Sigmoid colon (tissue), 7 donors: Measurements from ENCODE around the gene CYGB. TPM values are rescaled to one million over a fixed set of nuclear protein-coding genes. Genes with fewer than 3 reads are reported as not detected.
A peak's percentile ranks its signal among the peaks of the same experiment; 100 is the strongest.
"Not testable (repeated sequence)": the region's sequence is repeated elsewhere in the genome, so short reads cannot be mapped to it uniquely, and the experiment has no call there.

Source experiments
- DNase-seq: peaks from one replicate; pipeline ENCODE4 v3.0.0-alpha.2; 2019
- H3K27ac ChIP-seq, 4 donors: fragments of 200-600 bp; sonication (generic); one replicate each; pipeline ENCODE4 v1.5.1; 2016 to 2019; ENCODE audit warnings: mild to moderate bottlenecking in 1 of 4
- H3K27me3 ChIP-seq, 3 donors: fragments of 200-600 bp; sonication (generic); one replicate each; pipeline ENCODE4 v1.5.1; 2019; ENCODE audit warnings: mild to moderate bottlenecking in 1 of 3
- H3K36me3 ChIP-seq, 4 donors: fragments of 200-600 bp; sonication (generic); one replicate each; pipeline ENCODE4 v1.5.1; 2016 to 2019
- H3K4me1 ChIP-seq, 4 donors: fragments of 200-600 bp; sonication (generic); one replicate each; pipeline ENCODE4 v1.5.1; 2017 to 2019
- H3K4me3 ChIP-seq, 4 donors: fragments of 200-600 bp; sonication (generic); one replicate each; pipeline ENCODE4 v1.5.1; 2017 to 2019; ENCODE audit warnings: mild to moderate bottlenecking in 2 of 4, moderate library complexity in 1 of 4
- H3K9me3 ChIP-seq, 4 donors: fragments of 200-600 bp in 3 of 4; sonication (generic) in 3 of 4; one replicate each; pipeline versions ENCODE4 v1.5.1 to v1.6.1; 2013 to 2019
- EP300 ChIP-seq, 4 donors: sonication (generic); formaldehyde crosslinking; IDR thresholded peaks; one replicate each; pipeline ENCODE4 v1.6.1; 2017; ENCODE audit warnings: antibody characterized with exemption in 4 of 4
- POLR2A ChIP-seq, 2 donors: fragments of 450-650 bp; IDR thresholded peaks; one replicate each; pipeline ENCODE4 v1.6.1; 2016; ENCODE audit warnings: antibody characterized with exemption in 2 of 2, mild to moderate bottlenecking in 2 of 2, moderate library complexity in 2 of 2
- POLR2AphosphoS5 ChIP-seq, 4 donors: sonication (generic); formaldehyde crosslinking; IDR thresholded peaks; one replicate each; pipeline ENCODE4 v1.6.1; 2017; ENCODE audit warnings: antibody characterized with exemption in 4 of 4
- WGBS, 2 donors: extraction: QIAGEN DNeasy Blood & Tissue Kit; methylation state at CpG; one replicate each; pipeline ENCODE4 v1.1.7; 2013; 5-methylcytosine and 5-hydroxymethylcytosine counted together
- intact Hi-C: fragments of 100-400 bp; cut with DNase I; formaldehyde crosslinking; loops from one replicate; pipeline ENCODE4 v1.15.1; 2023
- polyA plus RNA-seq, 3 donors: library from polyadenylated mRNA; stranded (reverse); fragments of 200-250 nt; gene quantifications; one replicate each; pipeline ENCODE4 v1.2.3, GENCODE V29; 2013
- total RNA-seq, 4 donors: library from RNA; depleted of rRNA; stranded (reverse); fragments of >200 nt; gene quantifications; one replicate each; pipeline ENCODE4 v1.1.0, GENCODE V29; 2016
- TF ChIP-seq, protein P1 (sequence below), 4 experiments: fragments of 450-650 bp in 3 of 4; fragments of 200-600 bp in 1 of 4; IDR thresholded peaks; one replicate each; pipeline ENCODE4 v1.5.1; 2016 to 2019; ENCODE audit warnings: antibody characterized with exemption in 4 of 4, mild to moderate bottlenecking in 3 of 4, moderate library complexity in 2 of 4
- donor health status: healthy with polysubstance abuse.
- donor health status: Bipolar disorder and iron deficiency.
- donor health status: healthy.

Gene CYGB
- total and polyA plus RNA-seq, 7 donors, result 9.7 to 33.4 (median 19.0) TPM

GRCh38 chr17:76537288-76537577 lies 276 bp downstream of the CYGB start:
- Histone ChIP-seq H3K4me3 (peak overlapping the region; percentile 34 to 54 (median 48)), H3K27me3 (peaks cover 14 to 41% (median 34%) of the 10 kb centered on the region in 3 donors), H3K9me3 (no peaks in the 10 kb centered on the region), H3K36me3 (no peaks in the 10 kb centered on the region), H3K4me1 (peaks cover 0 to 37% (median 29%) of the 10 kb centered on the region in 4 donors), H3K27ac (peak overlapping the region; percentile 65 to 79 (median 74))
- WGBS, 2 donors, result 5 to 13% methylated on average over 26 of the region's 26 CpGs
- no peak for DNase-seq
- intact Hi-C loops, result no loop called here
- TF ChIP-seq, protein P1, sequence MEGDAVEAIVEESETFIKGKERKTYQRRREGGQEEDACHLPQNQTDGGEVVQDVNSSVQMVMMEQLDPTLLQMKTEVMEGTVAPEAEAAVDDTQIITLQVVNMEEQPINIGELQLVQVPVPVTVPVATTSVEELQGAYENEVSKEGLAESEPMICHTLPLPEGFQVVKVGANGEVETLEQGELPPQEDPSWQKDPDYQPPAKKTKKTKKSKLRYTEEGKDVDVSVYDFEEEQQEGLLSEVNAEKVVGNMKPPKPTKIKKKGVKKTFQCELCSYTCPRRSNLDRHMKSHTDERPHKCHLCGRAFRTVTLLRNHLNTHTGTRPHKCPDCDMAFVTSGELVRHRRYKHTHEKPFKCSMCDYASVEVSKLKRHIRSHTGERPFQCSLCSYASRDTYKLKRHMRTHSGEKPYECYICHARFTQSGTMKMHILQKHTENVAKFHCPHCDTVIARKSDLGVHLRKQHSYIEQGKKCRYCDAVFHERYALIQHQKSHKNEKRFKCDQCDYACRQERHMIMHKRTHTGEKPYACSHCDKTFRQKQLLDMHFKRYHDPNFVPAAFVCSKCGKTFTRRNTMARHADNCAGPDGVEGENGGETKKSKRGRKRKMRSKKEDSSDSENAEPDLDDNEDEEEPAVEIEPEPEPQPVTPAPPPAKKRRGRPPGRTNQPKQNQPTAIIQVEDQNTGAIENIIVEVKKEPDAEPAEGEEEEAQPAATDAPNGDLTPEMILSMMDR (IDR thresholded peaks at IDR 0.05), result no peak
- TF ChIP-seq EP300 (IDR thresholded peaks at IDR 0.05), result no peak
- no peak for TF ChIP-seq POLR2A (IDR thresholded peaks at IDR 0.05)
- TF ChIP-seq POLR2AphosphoS5 (IDR thresholded peaks at IDR 0.05), result no peak

DNA sequence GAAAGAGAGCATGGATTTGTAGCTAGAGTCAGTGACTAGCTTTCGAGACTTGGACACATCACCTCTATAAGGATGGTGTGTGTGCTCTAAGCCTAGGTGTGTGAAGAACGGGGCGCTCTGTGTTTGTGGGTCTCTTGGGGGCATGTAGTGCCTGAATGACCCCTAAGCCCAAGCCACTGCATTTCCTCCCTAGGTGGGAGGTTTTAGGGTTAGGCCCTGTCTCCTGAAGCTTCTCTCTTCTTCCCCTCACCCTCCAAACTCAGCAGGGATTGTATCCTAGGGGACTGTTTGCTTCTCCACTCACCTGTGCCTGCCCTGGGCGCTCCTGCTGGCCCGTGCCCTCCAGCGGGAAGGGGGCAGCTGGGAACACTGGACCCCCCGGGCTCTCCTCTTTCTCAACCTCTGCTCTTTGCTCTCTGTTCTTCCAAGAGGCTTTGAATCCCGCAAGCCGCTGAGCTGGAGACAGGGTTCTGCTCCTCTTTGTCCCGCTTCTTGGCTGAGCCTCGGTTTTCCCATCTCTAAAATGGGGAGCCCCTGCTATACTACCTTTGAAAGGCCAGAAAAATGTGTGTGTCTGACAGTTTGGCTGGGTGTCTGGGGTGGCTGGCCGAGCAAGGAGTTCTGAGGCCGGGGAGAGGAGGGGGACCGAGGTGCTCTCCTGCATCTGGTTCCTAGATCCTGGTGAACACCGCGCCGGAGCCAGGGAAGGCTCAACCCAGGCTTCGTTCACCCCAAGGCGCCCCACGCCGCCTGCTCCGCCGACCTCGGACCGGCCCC lies 810 bp downstream of the CYGB start:
- WGBS, 2 donors, result 67 to 70% methylated on average over 25 of the region's 25 CpGs
- DNase-seq, result no peak
- intact Hi-C loops, result no loop called here

GRCh38 chr17:76535788-76536510 lies 1.6 kb downstream of the CYGB start:
- Histone ChIP-seq H3K36me3 (no peaks in the 10 kb centered on the region), H3K27ac (peak overlapping the region; percentile 65 to 79 (median 74)), H3K4me3 (peak overlapping the region in 2 of 4 donors; percentile 45 to 54), H3K27me3 (peaks cover 14 to 40% (median 31%) of the 10 kb centered on the region in 3 donors), H3K9me3 (no peaks in the 10 kb centered on the region), H3K4me1 (peaks cover 0 to 39% (median 31%) of the 10 kb centered on the region in 4 donors)
- no peak for TF ChIP-seq POLR2A (IDR thresholded peaks at IDR 0.05)
- no peak for TF ChIP-seq EP300 (IDR thresholded peaks at IDR 0.05)
- TF ChIP-seq, protein P1 (IDR thresholded peaks at IDR 0.05), result no peak
- no peak for TF ChIP-seq POLR2AphosphoS5 (IDR thresholded peaks at IDR 0.05)
- 83 to 84% methylated on average over 19 of the region's 19 CpGs for WGBS, 2 donors
- no peak for DNase-seq
- intact Hi-C loops, result no loop called here

More for the DNA sequence above, 810 bp downstream of the CYGB start:
- peaks cover 0 to 38% (median 30%) of the 10 kb centered on the region in 4 donors for H3K4me1 ChIP-seq
- no peak for TF ChIP-seq POLR2AphosphoS5 (IDR thresholded peaks at IDR 0.05)
- TF ChIP-seq, protein P1 (IDR thresholded peaks at IDR 0.05), result no peak
- H3K9me3 ChIP-seq, result no peaks in the 10 kb centered on the region
- H3K4me3 ChIP-seq, result peak overlapping the region; percentile 34 to 54 (median 48)
- no peaks in the 10 kb centered on the region for H3K36me3 ChIP-seq
- H3K27ac ChIP-seq, result peak overlapping the region; percentile 65 to 79 (median 74)
- peaks cover 14 to 40% (median 31%) of the 10 kb centered on the region in 3 donors for H3K27me3 ChIP-seq

DNA sequence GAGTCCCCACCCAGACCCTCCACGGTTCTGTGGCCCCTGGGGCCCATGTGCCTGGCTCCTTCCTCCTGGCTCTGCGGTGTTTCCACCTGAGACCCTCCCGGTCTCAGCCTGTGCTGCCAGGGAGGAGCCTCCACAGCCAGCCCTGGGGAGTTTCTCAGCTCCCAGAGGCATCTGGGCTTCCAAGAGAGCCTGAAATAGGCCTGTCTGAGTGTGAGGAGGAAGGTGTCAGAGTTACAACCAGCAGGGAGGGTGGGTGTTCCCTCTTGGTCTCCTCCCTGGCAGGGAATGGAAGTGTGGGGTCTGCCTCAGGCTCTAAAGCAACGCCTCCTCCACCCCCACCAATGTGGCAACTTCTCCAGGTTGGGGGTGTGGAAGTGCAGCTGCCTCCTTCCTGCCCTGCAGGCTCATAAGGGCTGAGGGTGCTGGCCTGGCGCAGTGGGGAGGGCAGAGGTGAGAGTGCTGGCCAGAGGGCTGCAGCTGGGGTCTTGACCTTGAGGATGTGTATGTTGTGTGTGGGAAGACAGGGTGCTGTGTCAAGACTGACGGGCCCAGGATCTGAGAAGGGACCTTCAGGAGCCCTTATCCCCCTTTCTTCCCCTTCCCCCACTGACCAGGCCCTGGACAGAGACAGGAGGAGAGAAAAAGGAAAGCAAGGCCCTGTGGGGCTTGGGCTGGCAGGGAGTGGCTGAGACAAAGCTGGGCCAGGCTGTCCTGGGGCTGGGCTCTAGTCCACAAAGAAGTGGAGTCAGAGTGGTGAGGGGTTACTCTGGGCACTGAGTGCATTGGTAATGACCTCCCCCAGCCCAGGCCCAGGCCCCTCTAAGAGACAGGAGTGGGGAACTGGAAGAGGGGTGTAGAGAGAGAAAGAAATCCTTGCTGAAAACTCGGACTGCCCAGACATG lies 2.4 kb downstream of the CYGB start:
- 76 to 80% methylated on average over 7 of the region's 7 CpGs for WGBS, 2 donors
- H3K27ac ChIP-seq, result peak overlapping the region; percentile 4 to 44 (median 36)
- peaks cover 0 to 40% (median 32%) of the 10 kb centered on the region in 4 donors for H3K4me1 ChIP-seq
- H3K9me3 ChIP-seq, result no peaks in the 10 kb centered on the region
- H3K27me3 ChIP-seq, result peaks cover 14 to 40% (median 31%) of the 10 kb centered on the region in 3 donors
- no peaks in the 10 kb centered on the region for H3K36me3 ChIP-seq
- peak overlapping the region in 1 of 4 donors; percentile 54 for H3K4me3 ChIP-seq
- intact Hi-C loops, result no loop called here
- no peak for TF ChIP-seq POLR2A (IDR thresholded peaks at IDR 0.05)
- TF ChIP-seq, protein P1 (IDR thresholded peaks at IDR 0.05), result no peak
- no peak for TF ChIP-seq POLR2AphosphoS5 (IDR thresholded peaks at IDR 0.05)
- TF ChIP-seq EP300 (IDR thresholded peaks at IDR 0.05), result no peak
- no peak for DNase-seq

GRCh38 chr17:76533640-76534359 lies 3.7 kb downstream of the CYGB start:
- DNase-seq, H3K4me3 ChIP-seq, H3K9me3 ChIP-seq, H3K36me3 ChIP-seq, H3K27ac ChIP-seq, intact Hi-C loops: not testable (repeated sequence)
- H3K4me1 ChIP-seq, result peaks cover 0 to 49% (median 42%) of the 10 kb centered on the region in 4 donors
- H3K27me3 ChIP-seq, result peaks cover 14 to 37% (median 28%) of the 10 kb centered on the region in 3 donors
- WGBS, 2 donors, result 74 to 90% methylated on average over 9 of the region's 9 CpGs
